Esophagus mucosa (tissue), 1 donor: ENCODE data around the gene MRPS30. TPM values are rescaled to one million over a fixed set of nuclear protein-coding genes. Genes with fewer than 3 reads are reported as not detected.
"Not testable (repeated sequence)": the region's sequence is repeated elsewhere in the genome, so short reads cannot be mapped to it uniquely, and the experiment has no call there.

ENCODE experiments used
- ATAC-seq: fragments of 200-7000 bp; cut with Tn5 transposase; one replicate; pipeline ENCODE4 v1.9.1; 2020
- total RNA-seq: library from RNA; stranded (reverse); gene quantifications from one replicate; pipeline ENCODE4 v1.2.4, GENCODE V29; 2023
- donor health status: DM: yes; HTN: yes; CAD: no.

Gene MRPS30
- total RNA-seq, 1 donor from 2014 or later: 32.0 TPM

GRCh38 chr5:44821164-44821563, 12.4 kb downstream of the MRPS30 start:
- ATAC-seq: no peak

GRCh38 chr5:44824662-44825061, 15.9 kb downstream of the MRPS30 start:
- ATAC-seq: not testable (repeated sequence)

DNA sequence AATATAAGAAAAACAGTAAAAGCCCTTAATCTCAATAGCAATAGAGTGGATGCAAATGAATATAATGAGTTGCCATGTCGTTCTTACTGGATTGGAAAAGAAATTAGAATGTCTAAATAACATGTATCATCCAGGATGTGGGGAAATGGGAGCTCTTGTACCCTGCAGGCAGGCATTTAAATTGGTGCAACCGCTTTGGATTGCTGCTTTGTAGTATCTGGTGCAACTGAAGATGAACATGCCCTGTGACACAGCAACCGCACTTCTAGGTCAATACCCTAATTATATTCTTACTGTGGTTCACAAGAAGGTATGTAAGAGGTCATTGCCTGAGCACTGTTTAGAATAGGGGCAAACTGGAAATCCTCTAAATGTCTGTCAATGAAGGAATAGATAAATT, 18.9 kb downstream of the MRPS30 start:
- ATAC-seq: no peak

DNA sequence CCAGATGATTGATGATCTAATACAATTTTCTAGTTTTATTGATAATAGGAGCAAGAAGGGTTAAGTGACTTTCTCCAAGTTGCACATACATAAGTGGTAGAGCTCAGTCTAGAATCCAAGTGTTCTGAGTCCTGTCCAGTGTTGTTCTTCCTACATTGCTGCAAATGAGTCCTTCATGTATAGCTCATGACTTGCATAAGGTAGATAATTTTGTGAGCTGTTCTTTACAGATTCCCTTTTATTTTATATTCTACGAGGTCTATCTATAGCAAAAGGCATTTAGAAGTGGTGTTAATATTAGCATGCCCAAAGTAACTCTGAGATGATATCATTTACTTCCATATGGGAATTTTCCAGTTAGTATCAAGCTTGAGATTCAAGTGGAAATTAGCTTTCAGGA, 20.0 kb downstream of the MRPS30 start:
- ATAC-seq: no peak

DNA sequence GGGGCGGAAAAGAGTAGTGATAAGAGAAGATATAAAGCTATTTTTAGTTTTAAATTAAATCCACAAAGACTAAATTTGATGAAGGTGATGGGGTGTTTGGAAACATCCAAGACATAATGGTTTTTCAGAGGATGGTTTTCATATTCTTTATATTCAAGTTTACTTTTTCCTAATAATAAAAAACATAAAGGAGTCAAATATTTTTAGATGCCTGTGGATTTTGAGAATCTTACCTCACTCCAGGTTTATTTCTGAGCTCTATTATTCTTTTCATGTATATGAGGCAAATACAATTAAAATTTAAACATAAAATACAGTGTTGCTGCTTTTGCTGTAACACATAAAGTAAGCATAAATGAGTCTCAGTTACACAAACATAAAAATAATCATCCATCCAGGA, 22.2 kb downstream of the MRPS30 start:
- no peak for ATAC-seq

- no peak for ATAC-seq
These were observed 24.5 kb downstream of the MRPS30 start for GRCh38 chr5:44833249-44833648.

DNA sequence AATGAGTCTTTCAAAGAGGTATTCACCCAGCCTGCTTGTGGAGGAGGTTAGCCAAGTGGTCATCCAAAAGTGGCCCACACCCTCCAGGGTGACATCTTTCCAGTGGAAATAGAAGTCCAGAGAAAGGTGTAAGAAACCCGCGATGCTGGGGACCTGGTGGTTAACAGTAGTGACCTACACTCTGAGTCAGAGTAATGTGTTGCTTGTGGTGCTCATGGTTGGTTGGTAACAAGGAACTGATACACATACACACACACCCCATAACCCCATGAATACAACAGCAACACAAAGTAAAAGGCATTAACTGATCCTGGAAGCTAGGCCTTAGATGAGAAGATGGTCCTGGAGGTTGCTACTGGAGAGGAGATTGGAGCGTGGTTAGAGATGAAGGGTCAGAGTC, 26.9 kb downstream of the MRPS30 start:
- no peak for ATAC-seq

- ATAC-seq: no peak
These were observed 30.4 kb downstream of the MRPS30 start for GRCh38 chr5:44839018-44839681.

DNA sequence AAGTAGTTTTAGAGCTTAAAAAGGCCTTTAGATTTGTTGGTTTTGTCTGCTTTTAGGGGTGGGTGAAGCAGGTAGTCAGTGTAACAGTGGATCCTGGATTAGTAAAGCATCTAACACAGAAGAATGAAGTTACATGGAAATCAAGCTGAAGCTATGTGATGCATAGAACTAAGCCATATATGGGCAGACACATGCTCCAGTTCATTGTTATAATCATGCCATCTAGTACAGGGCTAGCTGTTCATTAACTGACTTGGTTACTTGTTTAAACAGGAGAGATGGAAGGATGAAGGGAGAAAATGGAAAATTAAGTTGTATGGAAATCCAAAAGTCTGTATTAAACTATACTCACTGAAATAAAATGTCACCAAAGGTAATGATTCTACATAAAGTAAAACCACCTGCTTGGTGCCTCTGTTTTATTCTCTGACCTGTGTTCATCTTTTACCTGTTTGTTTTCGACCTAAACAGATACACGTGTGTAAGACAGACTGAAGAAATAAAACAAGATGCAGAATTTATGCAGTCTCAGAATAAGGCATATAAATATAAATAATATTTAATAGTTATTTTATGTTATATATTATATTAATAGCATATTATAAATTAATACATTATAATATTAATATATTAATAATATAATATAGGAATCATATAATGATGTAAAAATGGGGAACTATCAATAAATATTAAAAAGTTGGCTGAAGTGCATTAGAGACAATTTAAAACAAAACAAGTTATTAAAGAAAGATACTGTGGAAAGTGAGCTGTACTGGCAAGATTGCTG, 33.9 kb downstream of the MRPS30 start:
- no peak for ATAC-seq

- no peak for ATAC-seq
These were observed 36.0 kb downstream of the MRPS30 start for GRCh38 chr5:44844744-44845143.

DNA sequence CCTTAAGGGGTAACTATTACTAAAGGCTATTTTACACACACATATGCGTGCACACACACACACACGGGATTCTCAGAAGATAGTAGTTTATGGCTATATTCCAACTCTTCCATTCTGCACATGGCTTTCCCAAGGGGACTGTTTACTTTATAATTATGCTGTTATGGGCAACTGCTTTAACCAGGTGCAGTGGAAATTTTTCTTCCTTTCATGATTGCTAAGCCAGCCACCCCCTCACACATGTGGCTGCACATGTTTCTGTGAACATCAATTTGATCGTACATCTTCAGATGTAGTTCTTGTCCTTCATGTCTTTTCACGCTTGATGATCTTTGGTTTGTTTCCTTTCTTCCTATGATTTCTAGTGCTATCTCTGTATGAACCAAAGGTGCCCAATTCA, 37.0 kb downstream of the MRPS30 start:
- ATAC-seq: no peak

GRCh38 chr5:44847206-44847852, 38.6 kb downstream of the MRPS30 start:
- no peak for ATAC-seq

DNA sequence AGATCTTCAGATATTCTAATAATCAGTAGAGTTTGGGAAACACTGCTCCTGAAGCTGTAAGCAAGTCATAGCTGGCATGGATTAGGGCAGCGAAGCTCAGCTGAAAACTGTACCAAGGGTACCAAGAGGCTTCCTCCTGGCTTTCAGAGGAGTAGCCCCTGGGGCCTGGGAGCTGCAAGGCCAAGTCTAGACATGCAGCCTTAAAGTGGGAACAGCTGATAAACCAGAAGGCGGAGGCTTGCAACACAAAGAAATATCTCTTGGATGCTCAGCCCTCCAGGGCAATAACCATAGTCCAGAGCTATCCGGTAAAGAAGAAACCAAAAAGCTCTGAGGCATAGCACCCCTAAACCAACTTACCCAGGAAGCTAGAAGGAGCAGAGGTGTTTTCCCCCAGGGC, 51.5 kb downstream of the MRPS30 start:
- ATAC-seq: peak; percentile 31

DNA sequence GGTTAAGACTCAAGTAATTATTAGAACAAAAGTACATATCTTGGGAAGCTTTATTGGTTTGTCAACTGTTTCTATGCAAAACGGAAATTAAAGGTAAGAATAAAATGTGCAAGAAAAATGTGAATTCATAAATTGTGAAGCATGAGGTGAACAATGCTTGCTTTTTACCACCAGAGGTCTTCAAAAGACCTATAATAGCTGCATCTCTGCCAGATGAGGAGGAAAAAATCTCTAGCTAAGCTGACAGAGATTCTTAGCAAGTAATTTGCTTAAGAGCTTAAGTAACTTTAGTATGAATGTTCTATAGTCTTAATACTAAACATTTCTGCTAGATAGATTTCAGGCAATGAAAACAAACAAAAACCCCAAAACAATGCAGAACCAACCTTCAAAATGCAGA, 54.1 kb downstream of the MRPS30 start:
- no peak for ATAC-seq
